MM.1S (cell line): Measurements from ENCODE around the gene ZNF774.

Experiments used
- DNase-seq: peaks from one replicate; pipeline ENCODE4 v3.0.0-alpha.2; 2015
- H2AFZ ChIP-seq: fragments of 300-600 bp; sonication (generic); 2 replicates; pipeline ENCODE4 v1.6.0; 2016; ENCODE audit warnings: antibody characterized with exemption, low read length
- H3F3A ChIP-seq: fragments of 300-600 bp; sonication (generic); 2 replicates; pipeline ENCODE4 v1.6.1; 2016; ENCODE audit warnings: mild to moderate bottlenecking, antibody characterized with exemption, low read length, moderate library complexity, mixed read lengths; ENCODE audit not compliant: insufficient read depth
- H3K27ac ChIP-seq: fragments of 300-600 bp; sonication (generic); 2 replicates; pipeline ENCODE4 v1.5.1; 2016; ENCODE audit warnings: mild to moderate bottlenecking, low read length
- H3K27me3 ChIP-seq: fragments of 300-600 bp; sonication (generic); replicated peaks from 2 replicates; pipeline ENCODE4 v1.6.0; 2016; ENCODE audit warnings: low read length; ENCODE audit not compliant: insufficient read depth
- H3K36me3 ChIP-seq: fragments of 300-600 bp; sonication (generic); replicated peaks from 2 replicates; pipeline ENCODE4 v1.6.1; 2016; ENCODE audit warnings: mild to moderate bottlenecking, low read length, mixed read lengths; ENCODE audit not compliant: insufficient read depth
- H3K4me1 ChIP-seq: fragments of 300-600 bp; sonication (generic); 2 replicates; pipeline ENCODE4 v1.6.1; 2016; ENCODE audit warnings: low read length, mixed read lengths
- H3K4me2 ChIP-seq: fragments of 300-600 bp; sonication (generic); 2 replicates; pipeline ENCODE4 v1.6.0; 2016; ENCODE audit warnings: low read depth, low read length
- H3K4me3 ChIP-seq: fragments of 300-600 bp; sonication (generic); 2 replicates; pipeline ENCODE4 v1.5.1; 2016; ENCODE audit warnings: low read length, mixed read lengths
- H3K79me2 ChIP-seq: fragments of 300-600 bp; sonication (generic); 2 replicates; pipeline ENCODE4 v1.6.1; 2016; ENCODE audit warnings: mixed run types, low read length, mixed read lengths
- H3K9ac ChIP-seq: fragments of 300-600 bp; sonication (generic); 2 replicates; pipeline ENCODE4 v1.6.1; 2016; ENCODE audit warnings: low read length, mixed read lengths
- H3K9me2 ChIP-seq: fragments of 300-600 bp; sonication (generic); replicated peaks from 2 replicates; pipeline ENCODE4 v1.6.1; 2016; ENCODE audit warnings: mild to moderate bottlenecking, low read length, mixed read lengths; ENCODE audit not compliant: insufficient read depth
- H3K9me3 ChIP-seq: fragments of 300-600 bp; sonication (generic); replicated peaks from 2 replicates; pipeline ENCODE4 v1.6.1; 2016; ENCODE audit warnings: mild to moderate bottlenecking, low read length, mixed read lengths; ENCODE audit not compliant: insufficient read depth
- H4K20me1 ChIP-seq: fragments of 300-600 bp; sonication (generic); 2 replicates; pipeline ENCODE4 v1.6.1; 2016; ENCODE audit warnings: mild to moderate bottlenecking, low read length, moderate library complexity, mixed read lengths; ENCODE audit not compliant: insufficient read depth
- EZH2 ChIP-seq: fragments of 300-600 bp; sonication (generic); optimal IDR thresholded peaks from 2 replicates; pipeline ENCODE3; 2017; ENCODE audit warnings: low read depth, mild to moderate bottlenecking, antibody characterized with exemption, low read length, mixed read lengths
- EZH2phosphoT487 ChIP-seq: fragments of 300-600 bp; sonication (generic); IDR thresholded peaks from 2 replicates; pipeline ENCODE4 v1.6.1; 2018; ENCODE audit warnings: antibody characterized with exemption, low read length
- TF ChIP-seq, protein P1 (sequence below): fragments of 300-600 bp; sonication (generic); IDR thresholded peaks from 2 replicates; pipeline ENCODE4 v1.5.1; 2016; ENCODE audit warnings: antibody characterized with exemption, low read length, mixed read lengths

ZNF774 gene

DNA sequence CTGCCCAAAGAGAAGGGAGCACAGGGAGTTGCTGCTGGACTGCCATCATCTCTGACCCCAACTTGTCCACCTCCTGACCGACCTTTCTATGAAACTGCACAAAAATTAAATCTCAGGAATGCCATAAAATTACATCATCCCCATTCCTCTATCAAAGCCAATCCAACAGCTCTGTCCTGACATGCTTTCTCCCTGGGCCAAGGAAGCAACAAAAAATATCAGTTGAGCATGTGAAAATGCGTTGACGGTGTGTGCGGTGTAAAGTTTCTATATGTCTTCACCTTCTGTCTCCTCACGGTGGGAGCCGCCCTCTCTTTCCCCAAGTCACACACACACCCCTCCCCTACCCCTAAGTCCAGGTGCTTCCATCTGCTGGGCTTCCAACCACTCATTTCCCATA lies 3.6 kb upstream of the ZNF774 start:
- no peak overlapping the region for H3K27ac ChIP-seq
- H3K27me3 ChIP-seq, result no peaks in the 10 kb centered on the region
- no peaks in the 10 kb centered on the region for H3K79me2 ChIP-seq
- H3K9me3 ChIP-seq, result no peaks in the 10 kb centered on the region
- no peak overlapping the region for H3K4me3 ChIP-seq
- no peak overlapping the region for H3K4me2 ChIP-seq
- H3F3A ChIP-seq, result no peaks in the 10 kb centered on the region
- no peaks in the 10 kb centered on the region for H4K20me1 ChIP-seq
- no peak overlapping the region for H2AFZ ChIP-seq
- no peak for TF ChIP-seq EZH2phosphoT487
- TF ChIP-seq, protein P1, sequence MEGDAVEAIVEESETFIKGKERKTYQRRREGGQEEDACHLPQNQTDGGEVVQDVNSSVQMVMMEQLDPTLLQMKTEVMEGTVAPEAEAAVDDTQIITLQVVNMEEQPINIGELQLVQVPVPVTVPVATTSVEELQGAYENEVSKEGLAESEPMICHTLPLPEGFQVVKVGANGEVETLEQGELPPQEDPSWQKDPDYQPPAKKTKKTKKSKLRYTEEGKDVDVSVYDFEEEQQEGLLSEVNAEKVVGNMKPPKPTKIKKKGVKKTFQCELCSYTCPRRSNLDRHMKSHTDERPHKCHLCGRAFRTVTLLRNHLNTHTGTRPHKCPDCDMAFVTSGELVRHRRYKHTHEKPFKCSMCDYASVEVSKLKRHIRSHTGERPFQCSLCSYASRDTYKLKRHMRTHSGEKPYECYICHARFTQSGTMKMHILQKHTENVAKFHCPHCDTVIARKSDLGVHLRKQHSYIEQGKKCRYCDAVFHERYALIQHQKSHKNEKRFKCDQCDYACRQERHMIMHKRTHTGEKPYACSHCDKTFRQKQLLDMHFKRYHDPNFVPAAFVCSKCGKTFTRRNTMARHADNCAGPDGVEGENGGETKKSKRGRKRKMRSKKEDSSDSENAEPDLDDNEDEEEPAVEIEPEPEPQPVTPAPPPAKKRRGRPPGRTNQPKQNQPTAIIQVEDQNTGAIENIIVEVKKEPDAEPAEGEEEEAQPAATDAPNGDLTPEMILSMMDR, result no peak
- TF ChIP-seq EZH2, result no peak
- H3K36me3 ChIP-seq, result no peaks in the 10 kb centered on the region
- H3K4me1 ChIP-seq, result no peaks in the 10 kb centered on the region
- DNase-seq, result no peak
- H3K9ac ChIP-seq, result no peak overlapping the region
- H3K9me2 ChIP-seq, result no peaks in the 10 kb centered on the region

DNA sequence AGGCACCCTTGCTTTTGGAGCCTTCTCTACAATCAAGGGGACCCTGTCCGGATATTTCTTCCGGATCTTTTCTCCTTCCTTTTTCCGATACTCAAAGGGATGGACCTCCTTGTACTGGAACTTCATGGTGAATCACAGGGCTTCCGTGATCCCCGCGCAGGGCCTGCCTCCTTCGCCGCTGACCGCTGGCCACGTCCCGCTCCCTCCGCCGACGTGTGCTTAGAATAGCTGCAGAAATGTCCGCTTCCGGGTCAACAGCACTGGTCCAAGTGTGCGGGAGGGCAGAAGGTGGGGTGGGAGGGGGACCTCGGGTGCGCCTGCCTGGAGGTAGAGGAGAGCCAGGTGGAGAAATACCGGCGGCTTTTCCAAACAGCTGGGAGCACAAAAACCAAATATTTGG lies 3.0 kb upstream of the ZNF774 start:
- Histone ChIP-seq H3F3A (no peaks in the 10 kb centered on the region), H3K36me3 (no peaks in the 10 kb centered on the region), H3K4me3 (no peak overlapping the region), H3K9ac (no peak overlapping the region), H3K27me3 (no peaks in the 10 kb centered on the region), H3K9me3 (no peaks in the 10 kb centered on the region), H3K79me2 (no peaks in the 10 kb centered on the region), H3K27ac (no peak overlapping the region), H2AFZ (no peak overlapping the region), H3K4me2 (no peak overlapping the region), H3K9me2 (no peaks in the 10 kb centered on the region), H4K20me1 (no peaks in the 10 kb centered on the region), H3K4me1 (no peaks in the 10 kb centered on the region)
- no peak for DNase-seq
- no peak for TF ChIP-seq EZH2phosphoT487

DNA sequence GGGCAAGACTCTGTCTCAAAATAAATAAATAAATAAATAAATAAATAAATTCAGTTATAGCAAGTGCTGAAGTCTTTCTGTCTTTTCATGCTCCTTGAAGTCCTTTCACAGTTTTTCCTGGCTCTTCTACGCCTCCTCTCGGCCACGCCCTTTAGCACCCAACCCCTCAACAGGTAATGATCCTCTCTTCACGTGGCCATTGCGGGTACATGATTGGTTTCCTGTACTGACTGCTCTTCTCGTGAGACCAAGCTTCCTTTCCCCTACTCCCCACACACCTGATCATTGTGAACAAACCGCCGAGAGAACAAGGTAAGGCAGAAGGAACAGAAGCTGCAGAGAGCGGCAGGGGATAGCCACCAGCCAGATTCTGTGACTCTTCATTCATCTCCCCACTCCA lies 2.3 kb upstream of the ZNF774 start:
- H3K27me3 ChIP-seq, result no peaks in the 10 kb centered on the region
- no peak overlapping the region for H3K27ac ChIP-seq
- TF ChIP-seq, protein P1, result no peak
- TF ChIP-seq EZH2 (no peak), EZH2phosphoT487 (no peak)
- H4K20me1 ChIP-seq, result no peaks in the 10 kb centered on the region
- no peaks in the 10 kb centered on the region for H3K36me3 ChIP-seq
- no peaks in the 10 kb centered on the region for H3K9me2 ChIP-seq
- H3K9ac ChIP-seq, result no peak overlapping the region
- H3K4me2 ChIP-seq, result no peak overlapping the region
- H3K4me3 ChIP-seq, result no peak overlapping the region
- H3K9me3 ChIP-seq, result no peaks in the 10 kb centered on the region
- DNase-seq, result no peak
- H3F3A ChIP-seq, result no peaks in the 10 kb centered on the region
- H2AFZ ChIP-seq, result no peak overlapping the region
- no peaks in the 10 kb centered on the region for H3K79me2 ChIP-seq
- H3K4me1 ChIP-seq, result no peaks in the 10 kb centered on the region

DNA sequence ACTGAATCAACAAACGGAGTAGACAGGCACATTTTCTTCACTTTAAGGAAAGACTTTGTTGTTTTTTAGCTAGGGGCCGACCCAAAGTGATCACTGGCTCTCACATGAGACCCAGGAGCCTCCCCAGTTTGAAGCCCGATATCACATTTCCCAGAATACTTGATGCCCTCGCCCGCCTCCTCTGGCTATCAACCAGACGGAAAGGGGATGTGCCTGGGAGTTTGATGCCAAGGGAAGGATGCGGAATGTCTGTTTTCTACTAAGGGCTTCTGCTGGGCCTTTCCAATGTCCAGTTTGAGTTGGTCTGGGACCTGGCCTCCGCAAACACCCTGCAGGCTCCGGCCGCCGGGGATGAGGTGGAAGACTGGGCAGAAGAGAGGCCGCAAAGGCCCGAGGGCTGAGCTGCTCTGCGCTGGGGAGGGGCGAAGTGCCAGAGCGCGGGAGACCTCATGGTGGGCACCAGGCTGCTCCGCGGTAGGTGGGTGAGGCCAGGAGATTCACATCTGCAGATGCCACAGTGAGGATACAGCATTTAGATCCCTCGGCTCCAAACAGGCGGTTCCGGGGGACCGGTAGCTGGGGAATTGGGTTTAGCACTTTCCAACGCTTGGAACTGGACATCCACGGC lies 491 bp upstream of the ZNF774 start:
- H3F3A ChIP-seq, result no peaks in the 10 kb centered on the region
- H3K9me2 ChIP-seq, result no peaks in the 10 kb centered on the region
- H3K27me3 ChIP-seq, result no peaks in the 10 kb centered on the region
- no peaks in the 10 kb centered on the region for H3K9me3 ChIP-seq
- peak overlapping the region; percentile 80 for H3K4me2 ChIP-seq
- no peaks in the 10 kb centered on the region for H3K79me2 ChIP-seq
- H3K9ac ChIP-seq, result no peak overlapping the region
- H3K36me3 ChIP-seq, result no peaks in the 10 kb centered on the region
- no peak for DNase-seq
- H4K20me1 ChIP-seq, result no peaks in the 10 kb centered on the region
- peak overlapping the region; percentile 99 for H2AFZ ChIP-seq
- TF ChIP-seq, protein P1, result no peak
- TF ChIP-seq EZH2phosphoT487 (no peak), EZH2 (no peak)
- H3K27ac ChIP-seq, result no peak overlapping the region
- H3K4me1 ChIP-seq, result no peaks in the 10 kb centered on the region
- peak overlapping the region; percentile 89 for H3K4me3 ChIP-seq
